Liver (tissue), 9 donors: ENCODE results near the gene REPS1. TPM values are rescaled to one million over a fixed set of nuclear protein-coding genes. Genes with fewer than 3 reads are reported as not detected.
"Not testable (repeated sequence)": the region's sequence is repeated elsewhere in the genome, so short reads cannot be mapped to it uniquely, and the experiment has no call there.

Experiments
- DNase-seq: peaks from one replicate; pipeline ENCODE4 v3.0.0-alpha.2; 2017; ENCODE audit warnings: low spot score
- H3K27ac ChIP-seq, 2 donors: one replicate each; pipeline ENCODE4 v1.7.0; 2013; ENCODE audit warnings: inconsistent platforms in 2 of 2, low read length in 2 of 2, control low read depth in 1 of 2, low read depth in 1 of 2, mild to moderate bottlenecking in 1 of 2
- H3K27me3 ChIP-seq, 4 donors: one replicate each; pipeline versions ENCODE4 v1.6.1 to v1.7.0; 2013; ENCODE audit warnings: low read length in 3 of 4, inconsistent platforms in 1 of 4, mild to moderate bottlenecking in 1 of 4, moderate library complexity in 1 of 4; ENCODE audit not compliant: control insufficient read depth in 4 of 4, insufficient read depth in 4 of 4
- H3K36me3 ChIP-seq, 4 donors: one replicate each; pipeline versions ENCODE4 v1.6.1 to v1.7.0; 2013; ENCODE audit warnings: low read length in 3 of 4, mild to moderate bottlenecking in 3 of 4, low read depth in 1 of 4, moderate library complexity in 1 of 4; ENCODE audit not compliant: control insufficient read depth in 4 of 4, insufficient read depth in 3 of 4
- H3K4me1 ChIP-seq, 4 donors: one replicate each; pipeline versions ENCODE4 v1.6.1 to v1.7.0; 2013; ENCODE audit warnings: low read length in 3 of 4, mild to moderate bottlenecking in 3 of 4, moderate library complexity in 1 of 4; ENCODE audit not compliant: control insufficient read depth in 4 of 4, insufficient read depth in 4 of 4
- H3K4me3 ChIP-seq, 3 donors: one replicate each; pipeline versions ENCODE4 v1.6.1 to v1.7.0; 2013; ENCODE audit warnings: low read length in 3 of 3, control low read depth in 1 of 3, low read depth in 1 of 3, mild to moderate bottlenecking in 1 of 3
- H3K9ac ChIP-seq, 2 donors: one replicate each; pipeline ENCODE4 v1.7.0; 2013; ENCODE audit warnings: low read length in 2 of 2, mild to moderate bottlenecking in 2 of 2, moderate library complexity in 2 of 2, control low read depth in 1 of 2, low read depth in 1 of 2
- H3K9me3 ChIP-seq, 4 donors: one replicate each; pipeline versions ENCODE4 v1.6.1 to v1.7.0; 2013; ENCODE audit warnings: low read length in 3 of 4; ENCODE audit not compliant: control insufficient read depth in 4 of 4
- ATF3 ChIP-seq: IDR thresholded peaks from 2 replicates; pipeline ENCODE4 v1.6.1; 2016; ENCODE audit warnings: antibody characterized with exemption
- CTCF ChIP-seq: fragments of 150-350 bp; IDR thresholded peaks from 2 replicates; pipeline ENCODE4 v1.5.1; 2017; ENCODE audit warnings: improper control_type of control experiment, low read depth, low read length; ENCODE audit not compliant: missing input control
- EGR1 ChIP-seq, 2 donors: IDR thresholded peaks; 2 replicates each; pipeline ENCODE4 v1.6.1; 2016 to 2018; ENCODE audit warnings: antibody characterized with exemption in 2 of 2, low read depth in 2 of 2
- FOXA1 ChIP-seq: IDR thresholded peaks from 2 replicates; pipeline ENCODE4 v1.6.1; 2016; ENCODE audit warnings: antibody characterized with exemption
- FOXA2 ChIP-seq: IDR thresholded peaks from 2 replicates; pipeline ENCODE4 v1.6.1; 2016; ENCODE audit warnings: antibody characterized with exemption
- GABPA ChIP-seq, 2 donors: IDR thresholded peaks in 1 of 2; conservative IDR thresholded peaks in 1 of 2; 2 replicates each; pipeline ENCODE4 v1.6.1; 2016; ENCODE audit warnings: antibody characterized with exemption in 2 of 2, mild to moderate bottlenecking in 1 of 2, moderate library complexity in 1 of 2
- HNF4A ChIP-seq, 2 donors: conservative IDR thresholded peaks; 2 replicates each; pipeline ENCODE4 v1.6.1; 2016; ENCODE audit warnings: antibody characterized with exemption in 2 of 2, mild to moderate bottlenecking in 2 of 2
- HNF4G ChIP-seq: IDR thresholded peaks from 2 replicates; pipeline ENCODE4 v1.6.1; 2016; ENCODE audit warnings: antibody characterized with exemption
- JUND ChIP-seq, 2 donors: IDR thresholded peaks; 2 replicates each; pipeline ENCODE4 v1.6.1; 2016; ENCODE audit warnings: antibody characterized with exemption in 2 of 2
- MAX ChIP-seq: IDR thresholded peaks from 2 replicates; pipeline ENCODE4 v1.6.1; 2016; ENCODE audit warnings: antibody characterized with exemption
- NR2F2 ChIP-seq: IDR thresholded peaks from 2 replicates; pipeline ENCODE4 v1.6.1; 2016; ENCODE audit warnings: antibody characterized with exemption
- RAD21 ChIP-seq, 2 donors: IDR thresholded peaks; 2 replicates each; pipeline ENCODE4 v1.6.1; 2016; ENCODE audit warnings: antibody characterized with exemption in 2 of 2, mild to moderate bottlenecking in 2 of 2
- REST ChIP-seq: IDR thresholded peaks from 2 replicates; pipeline ENCODE4 v1.6.1; 2016; ENCODE audit warnings: antibody characterized with exemption, mild to moderate bottlenecking
- RXRA ChIP-seq, 2 donors: IDR thresholded peaks; 2 replicates each; pipeline ENCODE4 v1.6.1; 2017 to 2018; ENCODE audit warnings: antibody characterized with exemption in 2 of 2, mild to moderate bottlenecking in 1 of 2
- SP1 ChIP-seq: IDR thresholded peaks from 2 replicates; pipeline ENCODE4 v1.6.1; 2018; ENCODE audit warnings: antibody characterized with exemption, mild to moderate bottlenecking
- TAF1 ChIP-seq: conservative IDR thresholded peaks from 2 replicates; pipeline ENCODE4 v1.6.1; 2016; ENCODE audit warnings: antibody characterized with exemption, mild to moderate bottlenecking
- YY1 ChIP-seq: IDR thresholded peaks from 2 replicates; pipeline ENCODE4 v1.6.1; 2016; ENCODE audit warnings: antibody characterized with exemption, mild to moderate bottlenecking
- ZBTB33 ChIP-seq: IDR thresholded peaks from 2 replicates; pipeline ENCODE4 v1.6.1; 2016; ENCODE audit warnings: antibody characterized with exemption
- WGBS: extraction: QIAGEN DNeasy Blood & Tissue Kit; methylation state at CpG from one replicate; pipeline ENCODE4 v1.1.7; 2013; 5-methylcytosine and 5-hydroxymethylcytosine counted together
- polyA plus RNA-seq, 2 donors: library from polyadenylated mRNA; stranded (reverse) in 1 of 2; unstranded in 1 of 2; fragments of 200-250 nt in 1 of 2; fragments of >200 nt in 1 of 2; fragmentation: Nextera tagmentation in 1 of 2; extraction: Ambion mirVana in 1 of 2; gene quantifications; one replicate each; pipeline versions ENCODE4 v1.2.1 to v1.2.3, GENCODE V29; 2013 to 2015
- total RNA-seq, 2 donors: library from RNA; depleted of rRNA; stranded (reverse); fragments of >200 nt; gene quantifications; one replicate each; pipeline ENCODE4 v1.2.3, GENCODE V29; 2014
- donor health status: healthy.
- donor health status: healthy.
- donor health status: healthy.
- donor health status: healthy.
- donor health status: healthy.

REPS1 gene
- total and polyA plus RNA-seq, 4 donors, result 12.3 to 46.4 (median 21.1) TPM

GRCh38 chr6:138936873-138937272 is 51.2 kb downstream of the REPS1 start:
- not testable (repeated sequence) for DNase-seq, H3K9ac ChIP-seq, H3K4me3 ChIP-seq, H3K4me1 ChIP-seq, H3K9me3 ChIP-seq, H3K27me3 ChIP-seq, H3K27ac ChIP-seq
- WGBS, result 100% methylated on average over 1 of the region's 1 CpG
- peaks cover 0 to 24% (median 6%) of the 10 kb centered on the region in 4 donors for H3K36me3 ChIP-seq

- Histone ChIP-seq H3K9me3 (no peaks in the 10 kb centered on the region), H3K36me3 (peaks cover 4 to 19% (median 5%) of the 10 kb centered on the region in 4 donors), H3K4me1 (no peaks in the 10 kb centered on the region), H3K9ac (no peak overlapping the region), H3K27me3 (no peaks in the 10 kb centered on the region), H3K4me3 (no peak overlapping the region), H3K27ac (no peak overlapping the region)
- no peak for TF ChIP-seq CTCF
- no peak for TF ChIP-seq ATF3
- DNase-seq, result no peak
- 88% methylated on average over 1 of the region's 1 CpG for WGBS
Measured at GRCh38 chr6:138931660-138932059, 56.4 kb downstream of the REPS1 start.

GRCh38 chr6:138926579-138926978 is 61.5 kb downstream of the REPS1 start:
- Histone ChIP-seq H3K9me3 (no peaks in the 10 kb centered on the region), H3K9ac (no peak overlapping the region), H3K4me1 (peaks cover 0 to 4% (median 0%) of the 10 kb centered on the region in 4 donors), H3K27ac (no peak overlapping the region), H3K4me3 (no peak overlapping the region), H3K27me3 (no peaks in the 10 kb centered on the region), H3K36me3 (peaks cover 1 to 17% (median 5%) of the 10 kb centered on the region in 4 donors)
- 94% methylated on average over 3 of the region's 3 CpGs for WGBS
- no peak for DNase-seq
- TF ChIP-seq RXRA (IDR thresholded peaks at IDR 0.05) (no peak), REST (no peak), GABPA (IDR thresholded peaks at IDR 0.05 in 1 of 2, conservative IDR thresholded peaks at IDR 0.05 in 1 of 2) (no peak), MAX (no peak), NR2F2 (no peak), FOXA2 (no peak), TAF1 (no peak), HNF4A (conservative IDR thresholded peaks at IDR 0.05) (no peak), FOXA1 (no peak), HNF4G (no peak), JUND (IDR thresholded peaks at IDR 0.05) (no peak), CTCF (no peak), ATF3 (no peak), YY1 (no peak), SP1 (no peak), RAD21 (IDR thresholded peaks at IDR 0.05) (no peak), EGR1 (IDR thresholded peaks at IDR 0.05; ENCODE audit: low read depth in 2 of 2) (no peak), ZBTB33 (no peak)
